GM18511 (cell line): ENCODE measurements around the gene ARRB1.

ENCODE experiments used
- ATAC-seq: cut with Tn5 transposase; IDR thresholded peaks from one replicate; pipeline ENCODE4 v1.9.1; 2021; ENCODE audit warnings: mild to moderate bottlenecking, moderate library complexity; ENCODE audit not compliant: unreplicated experiment

Gene ARRB1

DNA sequence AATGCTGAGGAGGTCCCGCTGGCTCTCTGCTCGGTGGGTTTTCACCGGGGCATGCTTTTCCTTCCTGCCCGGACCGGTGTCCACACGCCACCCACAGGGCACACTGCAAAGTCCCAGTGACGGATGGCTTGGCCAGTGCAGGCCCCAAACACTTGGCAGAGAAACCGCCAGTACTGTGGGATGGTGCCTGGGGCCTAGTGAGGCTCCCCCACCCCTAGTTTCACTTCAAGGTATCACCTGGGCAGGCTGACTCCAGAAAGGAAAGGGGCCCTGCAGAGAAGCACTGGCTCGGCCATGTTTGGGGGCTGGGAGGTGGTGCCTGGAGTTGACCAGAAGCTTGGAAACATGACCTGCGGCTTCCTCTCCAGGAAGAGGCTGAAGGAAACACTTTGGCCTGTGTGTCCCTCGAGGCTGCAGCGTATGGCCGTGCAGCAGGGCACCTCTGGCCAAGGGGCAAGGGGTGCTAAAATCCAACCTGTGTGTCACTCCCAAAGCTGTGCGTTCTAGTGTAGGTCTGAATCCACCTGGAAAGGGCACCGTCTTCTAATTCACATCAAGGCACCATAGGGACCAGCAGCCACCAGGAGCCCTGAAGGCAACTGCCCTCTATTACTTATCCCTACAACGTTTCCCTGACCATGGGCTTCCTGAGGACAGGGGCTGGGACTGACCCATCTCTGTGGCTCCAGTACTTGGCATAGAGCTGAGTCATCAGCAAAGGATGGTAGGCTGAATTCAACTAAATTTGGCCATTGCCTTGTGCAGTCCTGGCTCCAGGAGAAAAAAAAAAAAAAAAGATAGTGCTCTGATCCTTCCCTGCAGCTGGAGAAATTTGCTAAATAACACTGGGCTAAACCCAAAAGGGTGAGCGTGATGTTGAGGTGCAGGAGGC, 88.3 kb downstream of the ARRB1 start:
- no peak for ATAC-seq

DNA sequence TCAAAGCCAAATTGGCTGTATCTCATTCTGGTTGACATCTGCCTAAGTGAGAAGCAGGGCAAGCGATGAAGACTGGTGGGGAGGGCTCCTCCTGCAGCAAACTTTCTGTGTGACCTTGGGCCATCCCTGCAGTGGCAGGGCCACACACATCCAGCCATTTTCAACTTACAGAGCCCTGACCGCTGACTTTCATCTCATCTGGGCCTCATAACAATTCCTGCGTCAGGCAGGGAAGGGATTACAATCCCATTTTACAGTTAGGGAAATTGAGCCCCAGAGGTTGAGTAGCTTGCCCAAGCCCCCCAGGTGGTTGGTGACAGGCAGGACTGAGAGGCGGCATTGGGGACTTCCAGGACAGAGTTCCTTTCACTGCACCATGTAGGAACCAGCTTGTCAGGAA, 89.0 kb downstream of the ARRB1 start:
- ATAC-seq: no peak

DNA sequence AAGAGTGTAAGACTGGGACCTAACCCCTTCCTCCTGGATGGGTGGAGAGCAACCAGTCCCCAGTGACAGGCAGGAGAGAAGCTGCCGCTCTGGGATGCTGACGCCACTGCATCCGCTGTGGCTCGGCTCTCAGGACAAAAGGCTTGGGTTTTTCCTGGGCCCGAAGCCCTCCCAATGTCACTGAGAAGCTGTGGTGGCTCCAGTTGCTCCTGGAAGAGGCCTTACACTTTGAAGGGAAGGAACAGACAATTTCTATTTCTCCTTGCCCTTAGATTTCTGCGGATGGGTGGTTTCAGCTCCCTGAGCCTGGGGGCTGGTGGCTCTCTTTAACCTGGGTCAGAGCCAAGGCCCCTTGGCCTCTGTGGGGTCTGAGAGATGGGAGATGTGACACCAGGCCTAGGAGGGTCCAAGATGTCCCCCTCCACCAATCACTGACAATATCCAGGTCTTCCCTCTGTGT, 89.5 kb downstream of the ARRB1 start:
- ATAC-seq: no peak

DNA sequence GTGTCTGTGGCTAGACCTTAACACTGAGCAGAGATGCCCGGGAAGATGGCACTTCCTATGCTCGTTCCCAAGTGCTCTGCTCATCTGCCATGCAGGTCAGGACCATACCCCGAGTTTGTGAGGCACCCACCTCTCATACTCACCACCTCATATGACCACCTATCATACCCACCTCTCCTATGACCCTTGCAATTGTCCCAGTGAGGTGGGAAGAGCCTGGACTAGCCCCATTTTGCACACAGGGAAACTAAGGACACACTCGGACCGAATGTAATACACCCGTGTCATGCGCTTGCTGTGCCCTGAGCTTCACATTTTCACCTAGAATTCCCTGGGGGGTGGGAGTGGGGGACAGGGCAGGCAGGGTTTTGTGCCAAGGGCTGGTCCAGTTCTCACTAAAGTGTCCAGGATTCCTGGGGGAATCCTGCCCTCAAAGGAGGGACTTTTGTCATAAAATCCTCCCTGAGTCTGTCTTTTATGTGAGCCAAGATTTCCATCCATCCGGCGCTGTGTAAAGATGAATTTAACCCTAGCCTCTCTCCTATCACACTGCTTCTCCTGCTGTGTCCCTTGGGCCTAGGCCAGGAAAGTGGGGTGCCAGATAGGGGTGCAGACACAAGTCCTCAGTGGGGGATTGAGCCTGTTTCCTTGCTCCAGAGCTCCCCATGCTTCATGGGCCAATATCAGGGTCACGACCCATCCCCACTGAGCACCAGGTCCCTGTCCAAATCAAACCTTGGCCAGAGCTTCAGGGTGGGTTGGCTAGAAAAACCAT, 90.9 kb downstream of the ARRB1 start:
- ATAC-seq: no peak

DNA sequence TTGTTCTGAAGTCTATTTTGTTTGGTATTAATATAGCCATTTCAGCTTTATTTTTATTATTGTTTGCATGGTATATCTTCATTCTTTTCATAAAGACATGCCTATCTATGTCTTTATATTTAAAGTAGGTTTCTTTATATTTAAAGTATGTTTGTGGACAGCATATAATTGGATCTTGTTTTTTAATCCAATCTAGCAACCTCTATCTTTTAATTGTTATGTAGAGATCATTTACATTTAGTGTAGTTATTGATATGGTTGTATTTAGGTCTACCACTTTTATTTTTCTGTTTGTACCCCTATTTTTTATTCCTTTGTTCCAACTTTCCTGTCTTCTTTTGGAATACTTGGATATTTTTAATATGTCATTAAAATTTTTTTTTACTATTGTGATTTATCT, 97.1 kb downstream of the ARRB1 start:
- ATAC-seq: no peak

DNA sequence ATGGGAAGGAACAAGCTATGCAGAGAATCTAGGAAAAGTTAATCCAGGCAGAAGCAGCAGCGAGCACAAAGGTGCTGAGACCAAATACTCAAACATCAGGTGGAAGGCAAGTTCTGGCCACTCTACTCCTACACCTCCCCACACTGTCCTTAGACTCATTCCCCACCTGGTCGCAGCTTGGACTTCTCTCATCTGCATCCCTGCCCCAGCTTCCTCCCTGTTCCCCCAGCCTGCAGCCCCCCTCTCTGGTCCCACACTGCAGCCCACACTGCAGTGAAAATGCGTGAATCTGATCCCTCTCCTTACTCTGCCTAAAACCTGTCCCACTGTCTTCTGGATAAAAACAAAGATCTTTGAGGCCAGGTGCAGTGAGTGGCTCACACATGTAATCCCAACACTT, 101.8 kb downstream of the ARRB1 start:
- no peak for ATAC-seq

DNA sequence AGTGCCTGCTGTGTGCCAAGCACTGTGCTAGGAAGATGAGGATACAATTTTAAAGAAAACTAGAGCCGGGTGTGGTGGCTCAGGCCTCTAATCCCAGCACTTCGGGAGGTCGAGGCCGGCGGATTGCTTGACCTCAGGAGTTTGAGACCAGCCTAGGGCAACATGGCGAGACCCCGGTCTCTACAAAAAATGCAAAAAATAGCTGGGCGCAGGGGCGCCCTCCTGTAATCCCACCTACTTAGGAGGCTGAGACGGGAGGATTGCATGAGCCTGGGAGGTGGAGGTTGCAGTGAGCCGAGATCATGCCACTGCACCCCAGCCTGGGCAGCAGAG, 102.6 kb downstream of the ARRB1 start:
- ATAC-seq: no peak

DNA sequence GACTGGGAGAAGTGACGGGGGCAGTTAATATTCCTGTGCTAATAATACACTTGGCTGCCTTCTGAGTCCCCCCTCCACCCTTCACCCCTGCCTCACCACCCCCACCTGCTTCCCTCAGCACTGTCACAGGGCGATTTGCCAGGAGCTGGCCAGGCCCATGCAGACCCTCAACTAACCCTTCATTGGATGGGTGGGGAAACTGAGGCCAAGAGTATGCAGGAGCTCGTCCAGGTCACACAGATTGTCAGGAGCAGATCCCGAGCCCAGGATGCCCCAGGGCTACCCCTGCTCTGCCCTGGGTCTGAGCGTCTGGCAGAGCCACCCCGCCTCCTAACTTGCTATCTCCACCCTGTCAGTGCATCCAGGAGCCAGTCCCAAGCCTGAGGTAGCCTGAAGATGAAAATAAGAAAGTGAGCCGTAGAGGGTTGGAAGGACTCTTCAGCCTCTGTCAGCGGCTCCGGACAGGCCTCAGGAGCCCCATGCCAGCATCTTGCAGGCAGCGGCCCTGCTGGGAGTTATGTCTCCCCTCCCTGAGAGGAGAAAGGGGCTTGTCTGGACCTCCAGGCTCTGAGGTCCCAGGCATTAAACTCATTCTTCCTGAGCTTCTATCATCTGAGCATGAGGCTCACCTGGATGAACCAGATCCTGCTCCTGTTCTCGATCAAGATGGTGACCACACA, 104.7 kb downstream of the ARRB1 start:
- no peak for ATAC-seq

DNA sequence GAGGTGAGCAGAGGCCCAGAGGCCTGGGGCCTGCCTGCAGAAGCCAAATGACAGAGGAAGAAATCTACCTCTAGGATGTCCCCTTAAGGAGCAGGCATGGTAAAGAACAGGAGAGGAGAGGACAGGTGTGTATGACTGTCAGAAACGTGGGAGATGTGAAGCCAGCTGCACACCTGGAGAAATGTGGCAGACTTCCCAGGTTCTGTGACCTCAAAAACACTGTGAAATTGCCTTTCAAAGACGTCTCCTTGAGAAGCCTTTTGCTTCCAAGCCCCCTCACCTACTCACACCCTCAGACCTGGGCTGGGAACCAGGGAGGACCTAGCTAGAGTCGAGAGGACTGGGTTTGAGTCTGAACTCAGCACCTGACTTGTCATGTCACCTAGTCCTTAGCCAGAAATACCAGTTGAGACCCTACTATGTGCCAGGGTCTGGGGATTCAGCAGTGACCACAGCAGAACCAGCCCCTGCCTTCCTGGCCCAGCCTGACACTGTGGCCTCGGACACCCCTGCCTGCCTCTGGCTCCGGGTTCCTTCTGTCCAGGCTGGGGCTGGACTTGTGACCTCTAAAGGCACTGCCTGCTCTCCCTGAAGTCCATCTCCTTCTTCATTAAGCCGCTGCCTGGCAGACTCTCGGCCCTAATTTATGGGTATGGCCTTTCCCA, 105.3 kb downstream of the ARRB1 start:
- no peak for ATAC-seq

DNA sequence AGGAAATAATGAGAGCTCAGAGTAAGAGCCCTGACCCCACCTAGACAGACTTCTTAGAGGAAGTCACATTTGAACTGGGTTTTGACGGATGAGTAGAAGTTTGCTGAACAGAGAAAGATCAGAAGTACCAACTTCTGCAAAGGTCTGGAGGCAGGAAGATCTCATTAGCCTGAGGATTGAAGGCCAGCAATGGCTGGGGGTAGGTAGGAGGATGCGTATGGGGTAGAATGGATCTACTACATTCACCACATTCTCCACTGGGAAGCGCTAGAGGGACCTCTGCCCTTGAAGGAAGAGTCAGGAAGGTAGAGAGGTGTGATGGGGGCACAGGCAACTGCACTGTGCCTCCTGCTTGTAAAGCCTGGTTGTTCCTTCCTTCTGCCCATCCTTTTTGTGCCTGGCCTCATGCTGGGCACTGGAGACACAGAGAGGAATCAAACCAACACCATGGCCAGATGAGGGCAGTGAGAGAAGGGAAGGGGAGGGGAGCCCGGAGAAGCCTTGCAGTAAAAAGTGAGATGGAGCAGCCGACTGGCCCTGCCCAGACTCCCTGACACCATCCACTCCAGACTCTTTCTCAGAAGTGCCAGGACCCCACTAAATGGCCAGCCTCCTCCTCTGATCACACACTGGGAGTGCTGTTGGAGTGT, 106.0 kb downstream of the ARRB1 start:
- no peak for ATAC-seq

DNA sequence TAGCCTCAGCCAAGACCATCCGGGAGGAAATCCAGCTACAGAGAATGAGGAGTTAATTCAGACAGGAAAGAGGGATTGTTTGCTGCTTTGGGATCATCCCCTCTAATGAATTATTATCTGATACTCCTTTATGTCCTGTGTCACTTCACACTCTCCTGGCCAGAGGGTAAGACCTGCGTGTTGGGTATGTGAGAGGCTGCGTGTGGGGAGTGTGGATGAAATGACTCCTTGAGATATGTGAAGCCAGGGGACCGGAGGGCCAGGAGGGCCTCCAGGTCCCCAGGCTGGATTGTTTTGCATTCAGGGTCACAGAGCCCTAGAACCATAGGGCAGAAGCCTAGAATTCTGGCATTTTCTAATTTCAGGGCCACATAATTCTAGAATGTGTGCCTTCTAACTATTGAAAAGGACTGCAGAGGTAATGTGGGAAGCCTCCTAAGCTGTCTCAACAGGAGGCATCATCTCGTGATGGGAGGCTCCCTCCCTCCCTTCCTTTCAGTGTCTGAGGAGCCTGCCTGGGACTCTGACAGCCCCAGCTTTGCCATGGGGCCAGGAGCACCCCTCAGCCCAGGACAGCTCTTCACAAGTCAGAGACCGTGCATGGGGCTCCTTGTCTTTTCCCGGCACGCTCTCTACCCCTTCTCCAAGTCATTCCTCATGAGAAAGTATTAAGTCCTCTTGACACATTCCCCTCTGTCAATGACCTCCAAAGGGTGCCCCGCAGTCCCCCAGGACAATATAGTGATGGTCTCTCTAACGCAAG, 107.2 kb downstream of the ARRB1 start:
- ATAC-seq: no peak

DNA sequence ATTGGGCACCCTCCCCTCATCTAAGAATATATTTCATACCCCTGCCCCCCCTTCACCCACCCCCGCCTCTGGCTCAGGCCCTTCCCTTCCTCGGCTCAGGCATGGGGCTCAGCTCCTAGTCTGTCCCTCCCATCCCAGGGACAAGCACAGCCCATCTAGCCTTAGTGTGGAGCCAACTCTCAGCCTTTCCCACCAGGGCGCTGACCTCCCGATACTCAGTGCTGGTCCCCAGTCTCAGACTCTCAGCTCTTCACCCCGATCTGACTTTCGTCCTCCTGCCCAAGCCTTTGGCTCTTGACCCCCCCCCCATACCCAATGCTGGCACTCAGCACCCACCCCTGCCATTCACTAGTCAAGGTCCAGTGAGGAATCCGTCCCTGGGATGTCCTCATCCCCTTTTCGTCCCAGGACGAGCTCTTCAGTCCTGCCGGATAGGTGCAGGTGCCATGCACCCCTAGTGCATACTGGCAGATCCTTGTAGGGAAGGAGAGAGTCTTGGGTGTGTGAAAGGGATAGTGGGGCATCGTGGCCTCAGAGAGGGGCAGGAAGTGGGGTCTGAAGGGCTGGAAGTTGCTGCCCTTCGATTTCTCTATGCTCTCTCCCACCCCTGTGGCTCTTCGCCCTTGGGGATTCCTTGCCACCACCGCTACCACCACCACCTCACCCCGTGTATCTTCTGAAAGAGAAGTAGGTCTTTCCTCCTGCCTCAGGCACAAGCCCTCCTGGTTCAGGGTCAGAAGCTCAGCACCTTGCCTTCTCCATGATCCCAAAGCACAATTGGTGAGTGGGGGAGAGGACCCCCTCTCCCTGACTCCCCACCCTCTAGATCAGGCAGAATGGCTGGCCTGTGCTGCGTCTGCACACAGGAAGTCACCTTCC, 108.5 kb downstream of the ARRB1 start:
- no peak for ATAC-seq

DNA sequence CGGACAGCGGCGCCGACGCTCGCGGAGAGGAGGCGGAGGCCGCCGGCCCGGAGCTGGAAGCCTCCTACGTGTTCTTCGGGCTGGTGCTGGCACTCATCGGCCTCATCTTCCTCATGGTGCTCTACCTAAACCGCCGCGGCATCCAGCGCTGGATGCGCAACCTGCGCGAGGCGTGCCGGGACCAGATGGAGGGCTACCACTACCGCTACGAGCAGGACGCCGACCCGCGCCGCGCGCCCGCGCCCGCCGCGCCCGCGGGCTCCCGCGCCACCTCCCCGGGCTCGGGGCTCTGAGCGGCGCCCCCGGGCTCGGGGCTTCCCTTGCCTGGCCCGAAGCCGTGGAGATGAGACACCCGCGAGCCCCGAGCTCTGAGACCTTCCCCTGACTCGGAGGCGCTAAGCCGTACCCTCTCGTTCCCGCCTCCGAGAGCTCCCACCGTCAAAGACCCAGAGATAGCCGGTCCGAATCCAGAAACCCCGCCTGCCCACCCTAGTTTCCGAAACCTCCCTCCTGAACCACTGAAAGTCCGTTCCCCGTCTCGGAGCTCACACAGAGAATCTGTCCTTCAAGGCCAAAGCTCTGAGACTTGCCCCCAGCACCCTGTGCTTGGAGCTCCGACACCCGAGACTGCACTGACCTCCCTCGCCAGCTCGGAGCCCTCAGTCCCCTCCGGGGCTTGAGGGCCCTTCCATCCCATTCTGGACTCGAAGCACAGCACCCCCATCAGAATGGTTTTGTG, 109.4 kb downstream of the ARRB1 start:
- ATAC-seq: no peak

DNA sequence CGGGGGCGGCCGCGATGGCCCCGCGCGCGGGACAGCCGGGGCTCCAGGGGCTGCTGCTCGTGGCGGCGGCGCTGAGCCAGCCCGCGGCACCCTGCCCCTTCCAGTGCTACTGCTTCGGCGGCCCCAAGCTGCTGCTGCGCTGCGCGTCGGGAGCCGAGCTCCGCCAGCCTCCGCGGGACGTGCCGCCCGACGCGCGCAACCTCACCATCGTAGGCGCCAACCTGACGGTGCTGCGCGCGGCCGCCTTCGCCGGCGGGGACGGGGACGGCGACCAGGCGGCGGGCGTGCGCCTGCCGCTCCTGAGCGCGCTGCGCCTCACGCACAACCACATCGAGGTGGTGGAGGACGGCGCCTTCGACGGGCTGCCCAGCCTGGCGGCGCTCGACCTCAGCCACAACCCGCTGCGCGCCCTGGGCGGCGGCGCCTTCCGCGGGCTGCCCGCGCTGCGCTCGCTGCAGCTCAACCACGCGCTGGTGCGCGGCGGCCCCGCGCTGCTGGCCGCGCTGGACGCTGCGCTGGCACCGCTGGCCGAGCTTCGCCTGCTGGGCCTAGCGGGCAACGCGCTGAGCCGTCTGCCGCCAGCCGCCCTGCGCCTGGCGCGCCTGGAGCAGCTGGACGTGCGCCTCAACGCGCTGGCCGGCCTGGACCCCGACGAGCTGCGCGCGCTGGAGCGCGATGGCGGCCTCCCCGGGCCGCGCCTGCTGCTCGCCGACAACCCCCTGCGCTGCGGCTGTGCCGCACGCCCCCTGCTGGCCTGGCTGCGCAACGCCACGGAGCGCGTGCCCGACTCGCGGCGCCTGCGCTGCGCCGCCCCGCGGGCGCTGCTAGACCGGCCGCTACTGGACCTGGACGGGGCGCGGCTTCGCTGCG, 110.2 kb downstream of the ARRB1 start:
- peak; percentile 94 for ATAC-seq

DNA sequence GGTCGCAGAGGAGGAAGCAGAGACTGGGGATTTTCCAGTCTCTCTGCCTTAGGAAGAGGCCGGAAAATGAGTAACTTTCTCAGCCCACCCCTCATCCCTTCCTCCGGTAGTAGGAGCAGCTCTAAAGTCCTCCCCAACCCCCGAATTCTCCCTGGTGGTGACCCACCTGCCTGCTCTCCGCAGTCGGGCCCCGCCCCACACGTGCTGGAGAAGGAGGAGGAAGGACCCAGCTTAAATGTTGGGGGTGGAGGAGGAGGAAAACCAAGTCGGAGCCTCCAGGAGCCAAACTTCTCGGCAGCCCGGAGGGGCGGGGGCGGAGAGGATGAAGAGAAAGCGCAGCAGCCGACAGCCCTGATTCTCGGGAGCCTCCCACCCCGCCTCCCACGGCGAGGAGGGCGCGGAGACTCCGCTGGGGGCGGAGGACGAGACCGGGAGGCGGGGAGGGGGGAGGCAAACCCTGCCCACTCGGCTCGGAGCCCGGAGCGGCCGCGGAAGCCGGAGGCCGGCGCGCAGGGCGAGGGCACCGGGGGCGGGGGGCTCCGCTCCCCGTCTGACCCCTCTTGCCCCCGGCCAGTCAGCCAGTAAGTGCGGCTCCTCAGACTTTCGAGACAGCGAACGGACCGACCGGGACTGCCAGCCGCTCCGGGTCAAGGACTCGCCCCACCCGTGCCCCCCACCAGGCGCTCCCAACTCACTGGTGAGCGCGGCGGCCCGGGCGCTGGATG, 111.0 kb downstream of the ARRB1 start, which contains the start of gene TPBGL:
Gene TPBGL (plus strand): TSS at position 464 of the 725 bp plus-strand sequence. CDS start 276 bp downstream, outside the sequence.
- no peak for ATAC-seq

DNA sequence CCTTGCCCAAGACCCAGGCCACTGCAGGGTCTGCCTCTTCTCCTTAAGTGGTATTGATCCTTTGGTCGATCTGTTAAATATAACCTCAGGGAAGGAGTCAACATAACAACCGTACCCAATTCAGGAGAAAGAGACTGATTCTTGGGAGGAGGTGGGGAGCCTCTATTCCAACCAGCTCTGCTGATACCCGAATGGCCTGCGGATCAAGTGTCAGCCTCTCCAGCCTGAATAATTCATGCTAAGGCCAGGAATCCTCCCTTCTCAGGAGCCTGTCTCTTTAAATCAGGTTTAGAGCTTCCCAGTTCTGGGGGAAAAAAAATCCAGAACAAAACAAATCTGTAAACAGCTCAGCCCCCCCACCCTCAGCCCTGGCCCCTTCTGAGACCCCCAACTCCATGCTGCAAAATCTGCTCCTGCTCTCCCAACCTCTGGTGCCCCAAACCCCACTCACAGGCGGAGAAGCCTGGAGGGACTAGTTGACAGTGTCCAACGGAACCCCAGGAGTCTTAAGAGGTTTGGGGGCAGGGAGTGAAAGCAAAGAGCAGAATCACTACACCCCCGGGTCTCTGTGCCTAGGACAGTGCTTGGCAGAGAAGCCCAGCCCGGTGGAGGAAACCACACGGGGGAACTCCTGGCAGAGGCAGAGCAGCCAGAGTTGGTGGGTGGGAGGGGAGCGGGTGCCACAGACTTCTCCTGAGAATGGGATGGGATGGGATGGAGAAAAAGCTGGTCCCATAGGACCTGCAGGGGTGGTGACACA, 111.8 kb downstream of the ARRB1 start:
- ATAC-seq: no peak
